ENCODE measurements around the gene KPTN.

Gene KPTN

DNA sequence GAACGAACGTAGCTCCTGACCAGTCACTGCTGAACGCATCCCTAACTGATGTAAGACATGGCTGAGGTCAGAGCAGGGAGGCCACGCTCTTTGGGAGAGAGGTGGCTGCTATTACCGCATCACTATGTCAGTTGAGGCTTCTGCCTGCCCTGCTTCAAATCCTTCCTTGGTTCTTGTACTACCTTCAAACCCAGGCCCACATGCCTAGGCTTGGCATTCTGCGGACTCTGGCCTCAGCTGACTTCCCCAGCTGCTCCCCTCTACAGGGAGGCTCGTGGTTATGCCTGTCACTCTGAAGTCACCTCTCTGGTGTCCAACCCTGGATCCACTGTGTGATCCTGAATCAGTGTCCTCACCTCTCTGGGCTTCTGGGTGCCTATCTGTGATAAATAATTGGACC lies 49.9 kb downstream of the KPTN start:
- DNase-seq (ENCODE audit: low spot score) = no peak

DNA sequence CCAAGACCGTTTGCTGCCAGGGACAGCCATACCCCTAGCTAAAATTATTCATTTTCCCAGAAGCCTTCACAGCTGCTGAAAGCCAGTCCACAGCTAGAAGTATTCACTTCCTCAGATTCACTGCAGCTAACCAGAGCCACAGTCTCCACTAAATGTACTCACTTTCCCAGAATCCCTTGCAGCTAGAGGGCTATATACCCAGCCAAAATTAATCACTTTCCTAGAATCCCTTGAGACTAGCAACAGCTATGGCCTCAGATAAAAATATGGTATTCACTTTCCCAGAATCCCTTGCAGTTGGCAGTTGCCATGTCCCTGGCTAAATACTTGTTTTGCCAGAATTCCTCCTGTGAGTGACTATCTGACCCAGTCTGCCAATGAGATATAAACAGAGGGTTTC lies 50.9 kb downstream of the KPTN start:
- DNase-seq (ENCODE audit: low spot score) = no peak

- no peak for DNase-seq (ENCODE audit: low spot score)
Observed at GRCh38 chr19:47432499-47432898, 51.5 kb downstream of the KPTN start.

DNA sequence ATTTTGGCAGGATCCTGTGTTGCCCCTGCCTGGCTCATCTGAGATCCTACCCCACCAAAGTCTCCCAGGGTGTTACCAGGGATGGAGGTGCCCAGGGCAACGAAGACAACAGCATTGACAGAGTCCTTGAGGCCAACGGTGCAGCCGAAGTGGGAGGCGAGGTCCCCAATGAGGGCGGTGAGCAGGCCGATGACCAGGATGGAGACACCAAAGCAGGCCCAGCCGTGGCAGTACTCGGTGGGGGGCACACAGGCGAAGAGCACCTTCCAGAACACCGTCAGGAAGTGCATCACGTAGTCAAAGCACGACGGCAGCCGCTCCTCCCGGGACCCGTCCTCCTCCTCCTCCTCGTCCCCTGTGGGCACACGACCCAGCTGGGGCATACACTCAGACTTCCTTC lies 51.9 kb downstream of the KPTN start:
- no peak for DNase-seq (ENCODE audit: low spot score)

DNA sequence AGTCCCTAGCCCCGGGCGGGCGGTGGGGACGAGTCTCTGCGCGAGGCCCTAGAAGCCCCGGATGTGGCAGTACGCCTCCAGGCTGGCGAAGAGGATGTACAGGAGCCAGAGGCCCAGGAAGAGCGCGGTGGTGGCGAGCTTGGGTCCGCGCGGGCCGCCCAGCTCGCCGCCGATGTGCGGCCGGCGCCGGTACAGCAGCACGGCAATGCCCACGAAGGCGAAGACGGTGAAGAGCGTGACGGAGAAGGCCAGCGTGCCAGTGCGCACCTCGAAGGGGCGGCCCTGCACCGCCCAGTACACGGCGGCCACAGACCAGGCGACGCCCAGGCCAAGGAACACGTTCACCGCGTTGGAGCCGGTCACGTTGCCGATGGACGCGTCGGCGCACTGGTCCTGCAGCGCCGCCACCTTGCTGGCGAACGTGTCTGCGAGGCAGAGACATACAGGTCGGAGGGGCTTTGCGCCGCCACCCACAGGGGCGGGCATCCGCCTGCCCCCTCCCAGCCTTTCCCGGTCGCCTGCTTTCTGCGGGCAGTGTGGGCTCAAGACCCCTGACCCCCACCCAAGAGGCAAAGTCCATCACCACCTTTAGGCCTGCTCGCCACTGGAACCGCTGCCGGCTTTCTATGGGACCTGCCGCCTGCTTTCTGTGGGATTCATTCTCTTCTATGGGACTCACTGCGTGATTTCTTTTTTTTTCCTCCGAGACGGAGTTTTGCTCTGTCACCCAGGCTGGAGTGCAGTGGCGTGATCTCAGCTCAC lies 53.8 kb downstream of the KPTN start:
- DNase-seq (ENCODE audit: low spot score) = no peak

DNA sequence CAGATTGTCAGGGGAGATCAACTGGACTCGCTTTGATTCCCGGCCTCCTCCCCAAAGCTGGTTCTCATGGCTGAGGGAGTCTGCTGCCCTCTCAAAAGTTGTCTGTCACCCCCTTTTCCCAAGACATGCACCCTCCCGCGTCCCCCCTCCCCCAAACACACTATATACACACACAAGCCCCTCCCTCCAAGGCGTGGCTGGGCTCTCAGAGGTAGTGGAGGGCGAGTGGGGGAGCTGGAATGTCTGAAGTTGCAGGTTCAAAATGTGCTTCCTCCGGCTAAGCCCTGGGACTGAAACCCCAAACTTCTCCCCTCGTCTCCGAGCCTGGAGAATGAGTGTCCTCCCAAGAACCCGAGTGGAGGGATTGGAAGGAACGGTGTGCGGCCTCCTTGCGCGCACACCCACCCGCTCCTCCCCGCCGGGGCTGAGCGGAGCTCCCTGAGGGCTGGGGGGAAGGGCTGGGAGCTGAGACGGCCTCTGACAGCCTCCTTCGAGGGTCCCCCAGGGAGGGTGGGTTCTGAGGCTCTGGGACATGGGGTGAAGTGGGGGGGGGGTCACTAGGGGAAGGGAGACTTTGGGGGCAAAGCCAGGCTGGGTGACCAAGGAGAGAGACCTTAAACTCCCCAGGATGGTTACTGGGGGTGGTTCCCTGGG lies 54.8 kb downstream of the KPTN start:
- DNase-seq (ENCODE audit: low spot score) = no peak

GRCh38 chr19:47428177-47428894 lies 55.7 kb downstream of the KPTN start:
- peak; percentile 95 for DNase-seq (ENCODE audit: low spot score)

DNA sequence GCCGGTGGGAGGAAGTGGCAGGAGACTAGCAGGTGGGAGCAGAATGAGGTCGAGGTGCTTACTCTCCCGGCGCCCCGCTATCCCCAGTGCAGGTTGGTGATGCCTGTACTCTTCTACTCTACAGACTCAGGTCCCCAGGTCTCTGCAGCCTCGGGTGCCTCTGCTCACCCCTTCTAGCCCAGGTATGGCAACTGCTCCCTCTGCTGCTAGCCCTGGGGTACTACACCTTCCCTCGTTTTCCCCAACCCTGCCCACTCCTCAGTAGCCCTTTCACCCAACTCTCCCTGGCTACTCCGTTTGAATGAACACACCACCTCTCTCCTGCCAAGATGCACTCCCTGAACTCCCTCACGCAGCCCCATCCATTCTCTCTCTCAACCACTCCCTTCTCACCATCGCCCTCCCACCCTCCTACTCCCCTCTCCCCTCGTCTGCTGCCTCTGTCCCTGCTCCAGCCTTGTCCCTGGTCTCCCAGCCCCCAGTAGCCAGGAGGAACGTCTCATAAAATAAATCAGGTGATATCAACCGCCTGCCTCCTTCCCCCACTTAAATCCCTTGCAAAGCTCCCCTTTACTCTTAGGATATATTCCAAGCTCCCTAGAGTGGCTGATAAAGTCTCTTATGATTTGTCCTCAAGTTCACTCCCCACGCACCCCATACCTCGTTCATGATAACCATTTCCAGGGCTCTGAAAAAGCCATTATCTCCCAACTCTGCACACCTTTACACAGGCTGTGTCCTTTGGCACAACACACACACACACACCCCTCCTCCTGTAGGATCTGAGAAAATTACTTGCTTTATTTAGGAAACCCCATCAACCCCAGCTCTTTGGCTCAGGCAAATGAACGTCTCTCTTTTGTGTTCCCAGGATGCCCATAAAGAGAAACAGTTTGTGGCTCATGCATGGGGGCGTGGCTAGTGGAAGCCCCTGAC lies 56.5 kb downstream of the KPTN start:
- DNase-seq (ENCODE audit: low spot score) = peak; percentile 31

Measured in pons (tissue), 1 donor.